ENCODE measurements around the gene SCUBE2. TPM values are rescaled to one million over a fixed set of nuclear protein-coding genes. Genes with fewer than 3 reads are reported as not detected.

Gene SCUBE2
- total RNA-seq, 1 donor from 2014 or later = 1.5 TPM

DNA sequence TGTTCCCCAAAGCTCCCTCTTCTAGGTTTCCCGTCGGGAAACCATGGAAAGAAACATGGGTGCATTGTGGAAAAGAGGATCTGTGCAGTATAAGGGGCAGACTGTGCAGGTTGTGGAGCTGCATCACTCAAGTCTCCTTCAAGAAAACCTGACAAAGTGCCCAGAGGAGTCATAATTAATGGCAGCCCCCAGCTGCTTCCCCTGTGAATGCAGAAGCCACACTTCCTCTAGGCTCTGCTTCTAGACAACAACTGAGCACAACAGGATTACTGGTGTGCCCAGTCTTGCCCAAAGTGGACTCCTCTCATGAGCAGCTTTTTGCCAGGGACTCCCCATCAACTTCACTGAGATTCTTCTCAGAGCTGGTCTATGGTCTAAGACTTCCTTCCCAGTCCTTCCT, 42.6 kb upstream of the SCUBE2 start:
- no peak for FAIRE-seq
- H3K36me3 ChIP-seq (ENCODE audit: insufficient read depth, low read length) = no peaks in the 10 kb centered on the region
- H3K9ac ChIP-seq (ENCODE audit: low read length) = no peak overlapping the region
- Mint-ChIP-seq H3K4me3 (ENCODE audit: unreplicated experiment) (no peak overlapping the region), H3K27ac (ENCODE audit: unreplicated experiment) (no peak overlapping the region), H3K4me1 (ENCODE audit: low read depth, unreplicated experiment) (peaks cover 15% of the 10 kb centered on the region), H3K27me3 (ENCODE audit: low read depth, unreplicated experiment) (no peaks in the 10 kb centered on the region), H3K9me3 (ENCODE audit: unreplicated experiment) (no peaks in the 10 kb centered on the region), H3K36me3 (ENCODE audit: low read depth, unreplicated experiment) (peaks cover 28% of the 10 kb centered on the region)
- no peak overlapping the region for H3K27ac ChIP-seq (ENCODE audit: low read depth, low read length)
- TF ChIP-seq EZH2 (IDR thresholded peaks at IDR 0.05; ENCODE audit: insufficient read depth, low read length) = no peak
- TF ChIP-seq, protein P1, sequence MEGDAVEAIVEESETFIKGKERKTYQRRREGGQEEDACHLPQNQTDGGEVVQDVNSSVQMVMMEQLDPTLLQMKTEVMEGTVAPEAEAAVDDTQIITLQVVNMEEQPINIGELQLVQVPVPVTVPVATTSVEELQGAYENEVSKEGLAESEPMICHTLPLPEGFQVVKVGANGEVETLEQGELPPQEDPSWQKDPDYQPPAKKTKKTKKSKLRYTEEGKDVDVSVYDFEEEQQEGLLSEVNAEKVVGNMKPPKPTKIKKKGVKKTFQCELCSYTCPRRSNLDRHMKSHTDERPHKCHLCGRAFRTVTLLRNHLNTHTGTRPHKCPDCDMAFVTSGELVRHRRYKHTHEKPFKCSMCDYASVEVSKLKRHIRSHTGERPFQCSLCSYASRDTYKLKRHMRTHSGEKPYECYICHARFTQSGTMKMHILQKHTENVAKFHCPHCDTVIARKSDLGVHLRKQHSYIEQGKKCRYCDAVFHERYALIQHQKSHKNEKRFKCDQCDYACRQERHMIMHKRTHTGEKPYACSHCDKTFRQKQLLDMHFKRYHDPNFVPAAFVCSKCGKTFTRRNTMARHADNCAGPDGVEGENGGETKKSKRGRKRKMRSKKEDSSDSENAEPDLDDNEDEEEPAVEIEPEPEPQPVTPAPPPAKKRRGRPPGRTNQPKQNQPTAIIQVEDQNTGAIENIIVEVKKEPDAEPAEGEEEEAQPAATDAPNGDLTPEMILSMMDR (IDR thresholded peaks at IDR 0.05; ENCODE audit: insufficient read depth, low read depth, low read length) = no peak
- no peak overlapping the region for H3K4me3 ChIP-seq (ENCODE audit: insufficient read depth, low read depth, low read length)
- H3K9me3 ChIP-seq (ENCODE audit: insufficient read depth, low read depth, low read length) = no peaks in the 10 kb centered on the region
- peaks cover 9% of the 10 kb centered on the region for H4K20me1 ChIP-seq (ENCODE audit: insufficient read depth, low read length)
- H3K4me2 ChIP-seq (ENCODE audit: low read length) = no peak overlapping the region
- H3K4me1 ChIP-seq (ENCODE audit: insufficient read depth, low read length) = peaks cover 11% of the 10 kb centered on the region
- H3K27me3 ChIP-seq (ENCODE audit: insufficient read depth, low read length) = no peaks in the 10 kb centered on the region
- no peak overlapping the region for H2AFZ ChIP-seq (ENCODE audit: low read depth, low read length)
- H3K79me2 ChIP-seq (ENCODE audit: insufficient read depth, low read length) = no peaks in the 10 kb centered on the region
- DNase-seq (ENCODE audit: low read depth) = no peak

DNA sequence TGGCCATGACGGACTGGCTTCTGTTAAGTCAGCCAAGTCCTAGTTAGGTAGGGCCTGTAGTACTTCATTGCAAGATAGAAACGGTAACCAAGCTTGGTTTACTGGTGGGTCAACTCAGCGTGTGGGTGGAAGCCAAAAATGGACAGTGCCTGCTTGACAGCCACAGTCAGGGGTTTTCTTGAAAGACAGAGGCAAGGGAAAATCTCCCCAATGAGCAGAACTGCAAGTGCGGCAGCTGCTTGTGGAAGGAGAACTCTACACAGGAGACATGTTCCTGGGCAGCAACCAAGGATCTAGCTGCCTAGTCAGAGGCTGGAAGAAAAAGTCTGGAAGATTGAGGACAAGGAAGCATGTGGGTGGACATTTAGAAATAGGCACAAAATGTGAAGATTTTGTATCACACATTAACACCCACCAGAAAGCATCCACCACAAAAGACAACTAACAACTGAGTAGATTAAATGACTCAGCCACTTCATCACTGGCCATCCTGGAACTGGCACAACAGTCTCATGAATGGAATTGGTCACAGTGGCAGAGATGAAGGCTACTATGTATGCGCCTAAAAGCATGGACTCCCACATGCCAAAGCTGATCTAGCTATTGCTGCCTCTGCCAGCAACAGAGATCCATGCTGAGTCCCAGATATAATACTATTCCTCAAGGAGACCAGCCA, 40.9 kb upstream of the SCUBE2 start:
- Histone ChIP-seq H3K4me3 (ENCODE audit: insufficient read depth, low read depth, low read length) (no peak overlapping the region), H3K36me3 (ENCODE audit: insufficient read depth, low read length) (no peaks in the 10 kb centered on the region), H2AFZ (ENCODE audit: low read depth, low read length) (no peak overlapping the region), H3K27me3 (ENCODE audit: insufficient read depth, low read length) (no peaks in the 10 kb centered on the region), H3K4me1 (ENCODE audit: insufficient read depth, low read length) (no peaks in the 10 kb centered on the region), H3K9ac (ENCODE audit: low read length) (no peak overlapping the region), H3K27ac (ENCODE audit: low read depth, low read length) (no peak overlapping the region), H4K20me1 (ENCODE audit: insufficient read depth, low read length) (no peaks in the 10 kb centered on the region), H3K4me2 (ENCODE audit: low read length) (no peak overlapping the region), H3K79me2 (ENCODE audit: insufficient read depth, low read length) (no peaks in the 10 kb centered on the region), H3K9me3 (ENCODE audit: insufficient read depth, low read depth, low read length) (no peaks in the 10 kb centered on the region)
- DNase-seq (ENCODE audit: low read depth) (peak; percentile 19), FAIRE-seq (no peak)
- Mint-ChIP-seq H3K9me3 (ENCODE audit: unreplicated experiment) (no peaks in the 10 kb centered on the region), H3K4me1 (ENCODE audit: low read depth, unreplicated experiment) (peaks cover 4% of the 10 kb centered on the region), H3K27me3 (ENCODE audit: low read depth, unreplicated experiment) (no peaks in the 10 kb centered on the region), H3K4me3 (ENCODE audit: unreplicated experiment) (no peak overlapping the region), H3K27ac (ENCODE audit: unreplicated experiment) (no peak overlapping the region), H3K36me3 (ENCODE audit: low read depth, unreplicated experiment) (peaks cover 23% of the 10 kb centered on the region)
- no peak for TF ChIP-seq EZH2 (IDR thresholded peaks at IDR 0.05; ENCODE audit: insufficient read depth, low read length)
- TF ChIP-seq, protein P1 (IDR thresholded peaks at IDR 0.05; ENCODE audit: insufficient read depth, low read depth, low read length) = no peak

DNA sequence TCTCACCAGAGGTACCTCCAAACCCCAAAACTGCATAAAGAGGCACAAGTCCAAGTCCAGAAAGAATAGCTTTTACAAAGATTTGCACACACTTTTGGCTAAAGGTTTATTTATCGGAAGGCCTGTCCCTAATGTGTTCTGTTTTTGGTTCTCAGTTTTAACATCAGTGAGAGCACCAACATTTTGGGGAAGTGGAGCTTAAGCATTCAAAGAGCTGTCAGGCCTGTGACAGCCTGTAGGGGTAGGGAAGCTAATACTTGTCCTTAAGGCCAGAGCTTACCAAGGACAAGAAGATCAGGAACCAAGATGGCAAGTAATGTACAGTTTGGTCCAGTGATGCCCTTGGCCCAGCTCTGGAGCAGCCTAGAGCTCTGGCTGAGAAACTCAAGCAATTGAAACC, 38.9 kb upstream of the SCUBE2 start:
- FAIRE-seq (no peak), DNase-seq (ENCODE audit: low read depth) (no peak)
- H3K36me3 Mint-ChIP-seq (ENCODE audit: low read depth, unreplicated experiment) = peaks cover 23% of the 10 kb centered on the region
- H3K27me3 Mint-ChIP-seq (ENCODE audit: low read depth, unreplicated experiment) = no peaks in the 10 kb centered on the region
- Histone ChIP-seq H3K4me1 (ENCODE audit: insufficient read depth, low read length) (no peaks in the 10 kb centered on the region), H3K36me3 (ENCODE audit: insufficient read depth, low read length) (no peaks in the 10 kb centered on the region), H3K79me2 (ENCODE audit: insufficient read depth, low read length) (no peaks in the 10 kb centered on the region), H2AFZ (ENCODE audit: low read depth, low read length) (no peak overlapping the region), H3K4me2 (ENCODE audit: low read length) (no peak overlapping the region), H3K9me3 (ENCODE audit: insufficient read depth, low read depth, low read length) (no peaks in the 10 kb centered on the region), H4K20me1 (ENCODE audit: insufficient read depth, low read length) (no peaks in the 10 kb centered on the region), H3K27ac (ENCODE audit: low read depth, low read length) (no peak overlapping the region), H3K9ac (ENCODE audit: low read length) (no peak overlapping the region), H3K27me3 (ENCODE audit: insufficient read depth, low read length) (no peaks in the 10 kb centered on the region), H3K4me3 (ENCODE audit: insufficient read depth, low read depth, low read length) (no peak overlapping the region)
- H3K4me3 Mint-ChIP-seq (ENCODE audit: unreplicated experiment) = no peak overlapping the region
- no peak overlapping the region for H3K27ac Mint-ChIP-seq (ENCODE audit: unreplicated experiment)
- H3K9me3 Mint-ChIP-seq (ENCODE audit: unreplicated experiment) = no peaks in the 10 kb centered on the region
- H3K4me1 Mint-ChIP-seq (ENCODE audit: low read depth, unreplicated experiment) = peaks cover 4% of the 10 kb centered on the region
- TF ChIP-seq, protein P1 (IDR thresholded peaks at IDR 0.05; ENCODE audit: insufficient read depth, low read depth, low read length) = no peak
- TF ChIP-seq EZH2 (IDR thresholded peaks at IDR 0.05; ENCODE audit: insufficient read depth, low read length) = no peak
